Astrocyte (in vitro differentiated cells and primary cell): ENCODE data around the gene UBE2E2. TPM values are rescaled to one million over a fixed set of nuclear protein-coding genes. Genes with fewer than 3 reads are reported as not detected.
"Not testable (repeated sequence)": the region's sequence is repeated elsewhere in the genome, so short reads cannot be mapped to it uniquely, and the experiment has no call there.

Experiments used
- DNase-seq: peaks from one replicate; pipeline ENCODE4 v3.0.0-alpha.2; 2010; ENCODE audit warnings: low read depth
- FAIRE-seq: peaks from 2 replicates; lab custom pipeline; 2011; peaks lifted over from hg19 to GRCh38; lab: Jason Lieb, UNC
- H2AFZ ChIP-seq: 2 replicates; pipeline ENCODE4 v1.6.0; 2012; ENCODE audit warnings: low read depth, low read length, inconsistent platforms
- H3K27ac ChIP-seq: 2 replicates; pipeline ENCODE4 v1.5.1; 2011; ENCODE audit warnings: low read depth, low read length, inconsistent platforms
- H3K27me3 ChIP-seq: 2 replicates; pipeline ENCODE4 v1.6.0; 2011; ENCODE audit warnings: low read length, inconsistent platforms; ENCODE audit not compliant: insufficient read depth
- H3K36me3 ChIP-seq: 2 replicates; pipeline ENCODE4 v1.5.1; 2011; ENCODE audit warnings: low read length, inconsistent platforms; ENCODE audit not compliant: insufficient read depth
- H3K4me1 ChIP-seq: 2 replicates; pipeline ENCODE4 v1.5.1; 2011; ENCODE audit warnings: low read length, inconsistent platforms; ENCODE audit not compliant: insufficient read depth
- H3K4me2 ChIP-seq: 2 replicates; pipeline ENCODE4 v1.6.0; 2012; ENCODE audit warnings: low read length, inconsistent platforms
- H3K4me3 ChIP-seq: 2 replicates; pipeline ENCODE4 v1.5.1; 2011; ENCODE audit warnings: low read depth, mild to moderate bottlenecking, low read length, inconsistent platforms; ENCODE audit not compliant: insufficient read depth
- H3K79me2 ChIP-seq: 2 replicates; pipeline ENCODE4 v1.6.0; 2012; ENCODE audit warnings: mild to moderate bottlenecking, low read length, inconsistent platforms; ENCODE audit not compliant: insufficient read depth
- H3K9ac ChIP-seq: 2 replicates; pipeline ENCODE4 v1.6.0; 2012; ENCODE audit warnings: mild to moderate bottlenecking, low read length, inconsistent platforms
- H3K9me3 ChIP-seq: 2 replicates; pipeline ENCODE4 v1.5.1; 2012; ENCODE audit warnings: low read depth, mild to moderate bottlenecking, low read length, inconsistent platforms; ENCODE audit not compliant: insufficient read depth
- H4K20me1 ChIP-seq: 2 replicates; pipeline ENCODE4 v1.6.0; 2012; ENCODE audit warnings: low read length, inconsistent platforms; ENCODE audit not compliant: insufficient read depth
- H3K27ac Mint-ChIP-seq: one replicate; pipeline ENCODE4 v1.8.0; 2021; ENCODE audit warnings: mild to moderate bottlenecking, mixed read lengths; ENCODE audit not compliant: unreplicated experiment
- H3K27me3 Mint-ChIP-seq: one replicate; pipeline ENCODE4 v1.8.0; 2021; ENCODE audit warnings: low read depth, mixed read lengths; ENCODE audit not compliant: unreplicated experiment
- H3K36me3 Mint-ChIP-seq: one replicate; pipeline ENCODE4 v1.8.0; 2021; ENCODE audit warnings: low read depth, mixed read lengths; ENCODE audit not compliant: unreplicated experiment
- H3K4me1 Mint-ChIP-seq: one replicate; pipeline ENCODE4 v1.8.0; 2021; ENCODE audit warnings: low read depth, mixed read lengths; ENCODE audit not compliant: unreplicated experiment
- H3K4me3 Mint-ChIP-seq: one replicate; pipeline ENCODE4 v1.8.0; 2021; ENCODE audit warnings: mild to moderate bottlenecking, moderate library complexity, mixed read lengths; ENCODE audit not compliant: unreplicated experiment
- H3K9me3 Mint-ChIP-seq: one replicate; pipeline ENCODE4 v1.8.0; 2021; ENCODE audit warnings: mild to moderate bottlenecking, mixed read lengths; ENCODE audit not compliant: unreplicated experiment
- CTCF ChIP-seq: IDR thresholded peaks from 2 replicates; pipeline ENCODE4 v1.5.1; 2011; ENCODE audit warnings: low read depth, mild to moderate bottlenecking, inconsistent platforms, low read length, moderate library complexity; ENCODE audit not compliant: insufficient read depth
- total RNA-seq: library from RNA; stranded (reverse); gene quantifications from 2 replicates; pipeline ENCODE4 v1.2.1, GENCODE V29; 2021

The UBE2E2 gene
- total RNA-seq, 1 donor from 2014 or later: 89.8 TPM

- peaks cover 2% of the 10 kb centered on the region for H3K36me3 Mint-ChIP-seq
- Histone ChIP-seq H3K79me2 (no peaks in the 10 kb centered on the region), H3K27ac (no peak overlapping the region), H3K4me3 (no peak overlapping the region), H3K9me3 (no peaks in the 10 kb centered on the region), H4K20me1 (no peaks in the 10 kb centered on the region), H3K9ac (no peak overlapping the region), H2AFZ (no peak overlapping the region), H3K36me3 (no peaks in the 10 kb centered on the region), H3K4me1 (peaks cover 12% of the 10 kb centered on the region), H3K4me2 (no peak overlapping the region), H3K27me3 (no peaks in the 10 kb centered on the region)
- H3K27ac Mint-ChIP-seq: no peak overlapping the region
- no peak for FAIRE-seq
- H3K4me1 Mint-ChIP-seq: peaks cover 9% of the 10 kb centered on the region
- no peak for TF ChIP-seq CTCF
- peaks cover 9% of the 10 kb centered on the region for H3K9me3 Mint-ChIP-seq
- no peaks in the 10 kb centered on the region for H3K27me3 Mint-ChIP-seq
- H3K4me3 Mint-ChIP-seq: no peak overlapping the region
- no peak for DNase-seq
These were observed 411.9 kb downstream of the UBE2E2 start for GRCh38 chr3:23615068-23615467.

GRCh38 chr3:23618475-23618874, 415.3 kb downstream of the UBE2E2 start:
- not testable (repeated sequence) for FAIRE-seq, H3K27me3 Mint-ChIP-seq

DNA sequence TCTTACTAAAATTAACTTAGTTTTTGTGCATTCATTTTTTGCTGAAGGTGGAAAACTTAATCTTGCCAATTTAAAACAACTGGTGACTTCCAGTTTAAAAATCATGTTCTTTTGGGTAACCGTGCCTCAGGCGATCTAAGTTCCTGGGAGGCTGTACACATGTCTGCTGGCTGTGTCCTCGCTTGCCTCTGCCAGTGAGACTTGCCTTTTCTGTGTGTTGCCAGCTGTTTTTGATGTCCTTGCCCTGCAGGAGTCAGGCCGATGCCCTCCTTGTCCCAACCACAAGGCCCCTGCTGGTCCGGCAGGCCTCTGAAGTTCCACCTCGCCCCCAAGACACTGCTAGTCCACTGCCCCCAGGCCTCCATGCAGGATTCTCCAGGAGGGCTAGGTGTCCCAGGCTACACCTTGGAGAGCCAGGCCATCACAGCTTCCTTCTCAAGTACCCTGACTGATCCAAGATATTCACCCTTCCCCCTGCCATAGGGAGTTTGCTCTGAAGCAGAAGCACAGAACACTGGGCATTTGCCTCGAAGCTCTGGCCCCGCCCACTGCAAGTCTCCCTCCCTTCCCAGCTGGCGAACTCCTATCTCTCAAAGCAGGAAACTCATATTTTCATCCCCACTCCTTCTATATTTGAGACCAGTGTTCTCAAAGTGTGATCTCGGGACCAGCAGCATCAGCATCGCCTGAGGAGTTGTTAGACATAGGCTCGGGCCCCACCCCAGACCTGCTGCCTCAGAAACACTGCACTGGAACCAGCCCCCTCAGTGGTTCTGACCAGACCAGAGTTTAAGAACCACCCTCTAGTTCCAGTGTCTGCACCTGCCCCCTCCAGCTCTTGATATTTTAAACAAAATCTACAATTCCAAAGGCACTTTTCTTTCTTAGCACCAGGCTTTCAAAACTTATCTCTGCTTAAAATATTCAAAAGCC, 416.8 kb downstream of the UBE2E2 start:
- H3K4me2 ChIP-seq: no peak overlapping the region
- H3K4me1 ChIP-seq: no peaks in the 10 kb centered on the region
- H3K9me3 ChIP-seq: no peaks in the 10 kb centered on the region
- DNase-seq (no peak), FAIRE-seq (no peak)
- no peaks in the 10 kb centered on the region for H3K4me1 Mint-ChIP-seq
- no peak overlapping the region for H3K4me3 ChIP-seq
- H3K36me3 Mint-ChIP-seq: peaks cover 7% of the 10 kb centered on the region
- no peak for TF ChIP-seq CTCF
- no peaks in the 10 kb centered on the region for H3K36me3 ChIP-seq
- peaks cover 27% of the 10 kb centered on the region for H3K9me3 Mint-ChIP-seq
- H4K20me1 ChIP-seq: no peaks in the 10 kb centered on the region
- no peaks in the 10 kb centered on the region for H3K27me3 ChIP-seq
- H3K27ac Mint-ChIP-seq: no peak overlapping the region
- H3K27me3 Mint-ChIP-seq: no peaks in the 10 kb centered on the region
- no peak overlapping the region for H3K27ac ChIP-seq
- H2AFZ ChIP-seq: no peak overlapping the region
- no peaks in the 10 kb centered on the region for H3K79me2 ChIP-seq
- H3K9ac ChIP-seq: no peak overlapping the region
- H3K4me3 Mint-ChIP-seq: no peak overlapping the region

More at GRCh38 chr3:23618475-23618874, 415.3 kb downstream of the UBE2E2 start:
- H3K4me2 ChIP-seq, H3K4me3 Mint-ChIP-seq, H3K4me1 ChIP-seq, H3K9ac ChIP-seq, H4K20me1 ChIP-seq, H3K79me2 ChIP-seq, H3K4me1 Mint-ChIP-seq, H3K36me3 ChIP-seq, H3K27me3 ChIP-seq, H3K27ac Mint-ChIP-seq, H3K4me3 ChIP-seq, H2AFZ ChIP-seq, H3K36me3 Mint-ChIP-seq, H3K9me3 ChIP-seq, H3K27ac ChIP-seq, DNase-seq: not testable (repeated sequence)
- peaks cover 19% of the 10 kb centered on the region for H3K9me3 Mint-ChIP-seq
